ENCODE data around the gene TAF6L.

TAF6L gene

GRCh38 chr11:62789576-62789975 is 18.4 kb downstream of the TAF6L start:
- TF ChIP-seq CTCF (conservative IDR thresholded peaks at IDR 0.05; ENCODE audit: low read length) (no peak), EZH2phosphoT487 (IDR thresholded peaks at IDR 0.05; ENCODE audit: borderline replicate concordance) (no peak)
- Histone ChIP-seq H3K9me2 (replicated peaks; ENCODE audit: low read depth, low read length) (no peaks in the 10 kb centered on the region), H4K20me1 (ENCODE audit: insufficient read depth, low read length, poor library complexity, severe bottlenecking) (peaks cover 21% of the 10 kb centered on the region), H3K9ac (ENCODE audit: low read depth, low read length, poor library complexity, severe bottlenecking) (no peak overlapping the region), H3F3A (ENCODE audit: low read depth) (0 out of 2 replicates have a peak, but pooled peaks cover 4% of the 10 kb centered on the region), H3K4me3 (ENCODE audit: low read length, poor library complexity, severe bottlenecking) (peak overlapping the region; percentile 15), H3K9me3 (ENCODE audit: insufficient read depth, low read depth, low read length) (no peaks in the 10 kb centered on the region), H3K4me1 (ENCODE audit: insufficient read depth, low read length, poor library complexity, severe bottlenecking) (peaks cover 33% of the 10 kb centered on the region), H3K27me3 (ENCODE audit: insufficient read depth, low read length, poor library complexity, severe bottlenecking) (no peaks in the 10 kb centered on the region), H3K36me3 (ENCODE audit: insufficient read depth, low read length) (peaks cover 21% of the 10 kb centered on the region; the same call in 1 of the 2 replicates), H3K79me2 (ENCODE audit: insufficient read depth, low read length) (peaks cover 53% of the 10 kb centered on the region), H3K4me2 (ENCODE audit: low read depth, low read length, poor library complexity, severe bottlenecking) (peak overlapping the region; percentile 88), H2AFZ (ENCODE audit: low read length) (no peak overlapping the region)

GRCh38 chr11:62791501-62792201 is 20.5 kb downstream of the TAF6L start, which contains the start of gene TMEM223:
Gene TMEM223, minus strand, starts transcription at chr11:62792006. Its CDS starts 12 bp downstream, at chr11:62791994.
- Histone ChIP-seq H2AFZ (ENCODE audit: low read length) (peak within 1 kb of the TSS; percentile 77), H3K4me2 (ENCODE audit: low read depth, low read length, poor library complexity, severe bottlenecking) (peak within 1 kb of the TSS; percentile 91), H3F3A (ENCODE audit: low read depth) (0 out of 2 replicates have a peak, but pooled peaks cover 4% of the 10 kb centered on the region), H3K4me1 (ENCODE audit: insufficient read depth, low read length, poor library complexity, severe bottlenecking) (peaks cover 27% of the 10 kb centered on the region), H3K9me2 (replicated peaks; ENCODE audit: low read depth, low read length) (no peaks in the 10 kb centered on the region), H3K36me3 (ENCODE audit: insufficient read depth, low read length) (peaks cover 41% of the 10 kb centered on the region), H3K79me2 (ENCODE audit: insufficient read depth, low read length) (peaks cover 53% of the 10 kb centered on the region), H3K9me3 (ENCODE audit: insufficient read depth, low read depth, low read length) (no peaks in the 10 kb centered on the region), H3K4me3 (ENCODE audit: low read length, poor library complexity, severe bottlenecking) (peak within 1 kb of the TSS; percentile 96), H4K20me1 (ENCODE audit: insufficient read depth, low read length, poor library complexity, severe bottlenecking) (peaks cover 21% of the 10 kb centered on the region), H3K27me3 (ENCODE audit: insufficient read depth, low read length, poor library complexity, severe bottlenecking) (no peaks in the 10 kb centered on the region), H3K9ac (ENCODE audit: low read depth, low read length, poor library complexity, severe bottlenecking) (peak within 1 kb of the TSS; percentile 96)
- TF ChIP-seq EZH2phosphoT487 (IDR thresholded peaks at IDR 0.05; ENCODE audit: borderline replicate concordance) (no peak), CTCF (conservative IDR thresholded peaks at IDR 0.05; ENCODE audit: low read length) (no peak)

- no peaks in the 10 kb centered on the region for H3K9me2 ChIP-seq (replicated peaks; ENCODE audit: low read depth, low read length)
- TF ChIP-seq CTCF (conservative IDR thresholded peaks at IDR 0.05; ENCODE audit: low read length) (no peak), EZH2phosphoT487 (IDR thresholded peaks at IDR 0.05; ENCODE audit: borderline replicate concordance) (no peak)
- H3K4me3 ChIP-seq (ENCODE audit: low read length, poor library complexity, severe bottlenecking) = peak overlapping the region; percentile 96
- H3K79me2 ChIP-seq (ENCODE audit: insufficient read depth, low read length) = peaks cover 53% of the 10 kb centered on the region
- no peaks in the 10 kb centered on the region for H3K9me3 ChIP-seq (ENCODE audit: insufficient read depth, low read depth, low read length)
- peak overlapping the region; percentile 91 for H3K4me2 ChIP-seq (ENCODE audit: low read depth, low read length, poor library complexity, severe bottlenecking)
- 0 out of 2 replicates have a peak, but pooled peaks cover 4% of the 10 kb centered on the region for H3F3A ChIP-seq (ENCODE audit: low read depth)
- peaks cover 46% of the 10 kb centered on the region for H3K36me3 ChIP-seq (ENCODE audit: insufficient read depth, low read length)
- no peaks in the 10 kb centered on the region for H3K27me3 ChIP-seq (ENCODE audit: insufficient read depth, low read length, poor library complexity, severe bottlenecking)
- H3K9ac ChIP-seq (ENCODE audit: low read depth, low read length, poor library complexity, severe bottlenecking) = peak overlapping the region; percentile 96
- H4K20me1 ChIP-seq (ENCODE audit: insufficient read depth, low read length, poor library complexity, severe bottlenecking) = peaks cover 21% of the 10 kb centered on the region
- no peak overlapping the region for H2AFZ ChIP-seq (ENCODE audit: low read length)
- peaks cover 27% of the 10 kb centered on the region for H3K4me1 ChIP-seq (ENCODE audit: insufficient read depth, low read length, poor library complexity, severe bottlenecking)
These were observed 21.0 kb downstream of the TAF6L start for GRCh38 chr11:62792202-62792575.
